HG03060 (cell line): ENCODE measurements around the gene PIP4K2A.

Source experiments
- ATAC-seq: cut with Tn5 transposase; IDR thresholded peaks from one replicate; pipeline ENCODE4 v1.9.1; 2021; ENCODE audit warnings: low read depth, moderate number of reproducible peaks; ENCODE audit not compliant: unreplicated experiment

The PIP4K2A gene

DNA sequence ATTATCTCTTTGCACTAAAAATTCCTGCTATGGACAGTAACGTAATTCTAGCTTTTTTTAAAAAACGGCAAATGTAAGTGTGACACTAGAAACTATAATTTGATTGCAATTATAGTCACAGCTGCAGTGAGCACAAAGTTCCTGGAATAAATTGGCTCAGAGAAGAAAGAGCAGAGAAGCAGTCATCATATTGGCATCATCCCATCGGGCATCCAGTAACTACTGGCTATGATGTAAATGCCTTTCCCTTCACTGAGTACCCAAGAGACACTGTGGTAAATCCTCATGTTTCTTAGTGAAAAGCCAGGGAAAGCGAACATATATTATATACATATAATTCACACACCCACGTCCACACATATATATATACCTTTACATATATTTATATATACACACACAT lies 43.6 kb downstream of the PIP4K2A start:
- no peak for ATAC-seq

DNA sequence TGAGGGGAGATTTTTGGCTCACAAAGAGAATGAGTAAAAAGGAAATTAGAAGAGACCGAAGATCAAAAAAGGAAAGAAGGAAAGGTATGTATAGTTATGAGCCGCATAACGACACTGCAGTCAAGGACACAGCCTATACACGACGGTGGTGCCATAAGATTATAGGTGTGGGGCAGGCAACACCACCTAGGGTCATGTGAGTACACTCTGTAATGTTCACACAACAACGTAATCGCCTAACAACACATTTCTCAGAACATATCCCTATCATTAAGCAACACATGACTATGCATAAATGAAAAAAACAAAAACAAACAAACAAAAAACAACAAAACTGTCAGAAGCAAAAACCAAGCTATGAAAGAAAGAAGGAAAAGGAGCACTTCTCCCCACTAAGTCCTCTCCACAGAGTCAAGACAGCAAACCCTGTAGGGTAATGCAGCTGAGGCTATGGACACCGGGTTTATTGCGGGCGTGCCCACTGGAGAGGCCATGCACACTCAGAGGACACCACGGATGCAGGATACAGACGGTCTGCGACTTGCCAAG lies 45.1 kb downstream of the PIP4K2A start:
- ATAC-seq: no peak

GRCh38 chr10:22667093-22667480 lies 47.3 kb downstream of the PIP4K2A start:
- ATAC-seq: no peak

DNA sequence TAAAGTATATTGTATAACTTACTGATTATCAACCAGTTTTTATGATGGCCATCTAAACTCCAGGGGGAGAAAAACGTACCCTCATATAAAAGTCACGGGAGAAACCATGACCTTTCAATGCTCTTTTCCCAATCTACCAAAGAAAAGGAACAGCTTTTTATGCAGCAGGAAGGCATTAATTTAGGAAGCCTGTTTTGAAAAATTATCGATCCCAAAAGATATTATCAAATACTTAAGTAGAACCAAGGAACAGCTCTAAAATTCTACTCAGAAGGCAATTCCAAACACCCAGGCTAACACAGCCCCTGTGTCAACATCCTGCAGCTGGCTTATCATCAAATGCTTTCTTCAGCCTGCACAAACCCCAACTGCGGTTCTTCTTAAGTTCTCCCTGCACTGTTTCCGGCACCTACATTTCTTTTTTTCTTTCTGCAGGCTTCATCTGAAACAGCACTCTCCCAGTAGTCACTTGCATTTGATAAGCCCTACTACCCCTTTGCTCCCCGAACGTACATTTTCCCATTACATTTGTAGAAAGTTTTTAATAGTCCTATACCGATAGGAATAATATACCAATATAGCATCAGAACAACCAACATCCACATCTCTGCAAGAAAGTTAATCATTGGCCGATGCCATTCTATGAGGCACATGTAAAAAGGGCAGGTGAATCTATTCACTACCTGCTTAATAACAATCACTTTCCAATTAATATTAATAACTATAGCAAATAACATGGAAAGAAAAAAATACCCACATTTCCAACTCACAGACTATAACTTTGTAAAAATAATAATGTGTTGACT lies 47.9 kb downstream of the PIP4K2A start:
- ATAC-seq: peak; percentile 55

GRCh38 chr10:22665329-22665728 lies 49.0 kb downstream of the PIP4K2A start:
- ATAC-seq: no peak

- no peak for ATAC-seq
Observed at GRCh38 chr10:22662733-22663330, 51.5 kb downstream of the PIP4K2A start.

GRCh38 chr10:22659866-22660265 lies 54.5 kb downstream of the PIP4K2A start:
- no peak for ATAC-seq

DNA sequence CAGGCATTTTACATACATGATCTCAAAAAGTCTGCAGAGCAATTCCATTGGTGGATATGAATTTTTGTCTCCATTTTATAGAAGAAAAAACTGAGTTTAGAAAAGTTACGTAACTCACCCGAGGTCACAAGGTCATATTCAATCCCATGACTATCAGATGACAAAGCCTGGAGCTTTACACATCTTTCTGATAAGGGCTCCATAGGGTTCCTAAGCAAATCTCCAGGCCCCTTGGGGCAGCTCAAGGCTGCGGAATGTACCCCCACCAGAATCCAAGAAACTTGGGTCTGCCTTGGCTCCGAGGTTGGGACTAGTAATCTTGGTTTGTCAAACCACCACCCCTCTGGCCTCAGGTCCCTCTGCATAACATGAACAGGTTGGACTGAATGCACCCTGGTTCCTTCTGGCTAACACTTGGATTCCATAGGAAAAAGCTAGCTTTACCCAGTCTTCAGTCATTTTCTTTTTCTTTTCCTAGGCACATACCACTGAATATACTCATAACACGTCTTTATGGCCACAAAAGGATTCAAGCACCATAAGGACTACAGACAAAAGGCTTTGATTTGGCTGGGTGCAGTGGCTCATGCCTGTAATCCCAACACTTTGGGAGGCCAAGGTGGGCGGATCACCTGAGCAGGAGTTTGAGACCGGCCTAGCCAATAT lies 55.5 kb downstream of the PIP4K2A start:
- no peak for ATAC-seq

DNA sequence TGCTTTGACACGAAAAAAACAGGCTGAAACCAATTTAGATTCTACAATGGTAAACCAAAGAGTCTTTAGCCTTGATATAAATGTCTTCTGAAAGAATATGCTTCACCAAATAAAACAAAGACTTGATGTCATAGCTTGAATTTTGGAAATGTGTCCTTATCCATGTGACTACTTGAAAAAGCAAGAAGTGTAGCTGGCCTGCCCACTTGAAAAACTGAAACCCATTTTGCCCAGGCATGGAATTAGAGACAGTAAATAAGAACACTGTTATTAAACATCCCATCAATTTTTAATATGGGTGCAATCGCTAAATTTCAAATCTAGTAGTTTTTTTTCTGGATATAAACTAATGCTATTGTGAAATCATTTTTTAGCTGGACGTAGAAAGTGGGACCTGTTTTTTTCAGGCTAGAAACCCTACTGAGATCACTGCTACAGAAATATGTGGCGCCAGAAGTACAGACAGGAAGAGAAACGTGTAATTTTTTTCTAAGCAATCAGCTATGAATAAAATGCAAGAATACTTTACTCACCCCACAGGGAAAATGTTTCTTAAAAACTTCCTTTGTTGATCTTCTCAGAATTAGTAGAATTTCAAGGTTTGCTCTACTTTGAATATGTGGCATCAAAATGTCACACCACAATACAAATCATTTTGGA lies 56.7 kb downstream of the PIP4K2A start:
- ATAC-seq: no peak

- ATAC-seq: no peak
Observed at GRCh38 chr10:22657024-22657423, 57.4 kb downstream of the PIP4K2A start.

GRCh38 chr10:22656036-22656435 lies 58.3 kb downstream of the PIP4K2A start:
- no peak for ATAC-seq

GRCh38 chr10:22655312-22655981 lies 58.9 kb downstream of the PIP4K2A start:
- no peak for ATAC-seq

GRCh38 chr10:22652988-22653481 lies 61.3 kb downstream of the PIP4K2A start:
- no peak for ATAC-seq

GRCh38 chr10:22651276-22651980 lies 63.0 kb downstream of the PIP4K2A start:
- ATAC-seq: no peak

DNA sequence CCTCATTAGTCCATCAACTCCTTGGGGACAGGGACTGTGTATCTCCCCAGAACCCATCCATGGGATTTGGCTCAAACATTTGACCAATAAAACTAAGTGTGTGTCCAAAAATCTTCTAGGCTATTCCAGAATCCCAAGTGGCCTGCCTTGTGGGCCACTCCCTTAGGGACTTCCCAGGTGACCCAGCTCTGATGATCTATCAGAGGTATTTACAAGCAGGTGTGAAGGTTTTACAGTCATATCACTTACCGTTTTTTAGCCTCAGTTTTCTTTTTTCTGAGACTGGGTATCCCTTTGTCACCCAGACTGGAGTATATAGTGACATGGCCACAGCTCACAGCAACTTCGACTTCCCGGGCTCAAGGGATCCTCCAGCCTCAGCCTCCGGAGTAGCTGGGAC lies 64.4 kb downstream of the PIP4K2A start:
- no peak for ATAC-seq

DNA sequence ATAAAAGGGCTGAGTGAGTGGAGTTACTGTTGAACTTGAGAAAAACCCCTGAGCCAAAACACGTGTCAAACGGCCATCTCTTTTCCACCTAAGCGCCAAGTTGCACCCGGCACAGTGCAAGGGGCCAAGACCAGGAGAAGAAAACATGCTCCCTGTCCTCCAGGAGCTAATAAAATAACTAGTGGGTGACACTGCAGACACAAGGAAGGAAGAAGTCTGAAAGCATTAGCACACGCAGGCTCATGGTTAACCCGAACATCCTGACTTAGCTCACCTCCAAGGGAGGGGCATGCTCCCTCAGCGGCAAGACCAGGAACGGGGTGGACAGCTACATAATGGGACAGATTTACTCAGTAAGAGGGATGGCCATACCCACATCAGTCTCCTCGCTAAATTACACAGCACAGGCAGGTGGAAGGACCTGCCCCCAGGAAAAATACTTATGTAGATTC lies 65.0 kb downstream of the PIP4K2A start:
- ATAC-seq: no peak

DNA sequence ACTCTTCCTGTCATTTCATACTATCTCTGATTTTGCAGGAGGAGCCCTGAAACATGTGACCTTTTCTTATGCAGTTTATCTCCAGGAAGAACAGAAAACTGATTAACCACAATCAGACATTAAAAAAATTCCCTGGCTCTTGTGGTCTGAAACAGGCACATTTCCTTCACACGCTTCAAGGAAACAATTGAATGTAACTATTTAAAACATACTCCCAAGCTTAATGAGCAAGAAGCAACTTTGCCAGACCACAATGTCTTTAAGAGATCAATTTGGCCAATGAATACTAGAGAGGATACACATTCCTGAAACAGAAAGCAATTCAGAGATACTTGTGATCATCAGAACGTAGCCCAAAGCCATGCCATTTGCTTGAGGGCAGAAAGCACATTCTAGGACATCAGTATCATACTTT lies 65.8 kb downstream of the PIP4K2A start:
- no peak for ATAC-seq

DNA sequence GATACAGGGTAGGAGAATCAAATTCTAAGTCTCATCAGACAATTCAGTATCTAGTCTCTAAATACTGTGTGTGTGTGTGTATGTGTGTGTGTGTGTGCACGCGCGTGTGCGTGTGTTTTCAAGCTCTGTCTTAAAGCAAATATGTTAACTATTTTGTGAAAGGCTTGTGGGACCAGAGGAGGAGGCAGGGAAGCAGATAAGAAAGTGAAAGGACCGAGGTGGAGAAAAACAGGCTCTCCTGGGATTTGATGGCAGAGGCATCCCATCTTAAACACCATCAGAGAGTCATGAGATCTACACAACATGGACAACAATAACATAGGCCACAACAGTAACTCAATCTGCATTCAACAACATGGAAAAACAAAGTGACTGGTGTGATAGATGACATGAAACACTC lies 67.1 kb downstream of the PIP4K2A start:
- no peak for ATAC-seq

GRCh38 chr10:22646388-22646853 lies 68.0 kb downstream of the PIP4K2A start:
- no peak for ATAC-seq
